Astrocyte of the hippocampus (primary cell): ENCODE data around the gene TUBA1A.
"Not testable (repeated sequence)": the region's sequence is repeated elsewhere in the genome, so short reads cannot be mapped to it uniquely, and the experiment has no call there.

Experiments used
- DNase-seq: peaks from one replicate; pipeline ENCODE4 v3.0.0; 2011; ENCODE audit warnings: low read depth, low spot score

The TUBA1A gene

DNA sequence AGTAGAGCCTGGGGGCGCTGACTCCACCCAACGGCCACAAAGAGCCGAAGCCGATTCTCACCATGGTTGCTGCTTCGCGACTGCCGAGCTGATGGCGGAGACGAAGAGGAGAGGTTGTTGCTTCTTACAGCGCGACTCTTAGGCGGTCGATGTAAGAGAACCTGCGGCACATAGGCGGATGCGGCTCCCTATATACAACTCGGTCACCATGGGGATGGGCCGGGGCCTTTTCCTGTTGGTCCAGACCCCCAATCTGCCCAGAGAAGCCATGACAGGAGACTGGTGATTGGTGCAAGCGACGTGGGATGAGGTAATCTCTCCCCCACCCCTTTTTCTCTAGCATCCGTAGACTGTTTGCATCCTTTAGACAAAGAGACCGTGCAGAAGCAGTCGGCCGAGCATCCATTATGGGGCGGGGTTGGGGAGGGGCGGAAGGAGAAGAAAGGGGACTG lies at the start of gene TUBA1A:
Gene TUBA1A (minus strand): TSS at position 165 of the 452 bp plus-strand sequence. CDS start 101 bp downstream, at position 64.
- DNase-seq: peak; percentile 100

DNA sequence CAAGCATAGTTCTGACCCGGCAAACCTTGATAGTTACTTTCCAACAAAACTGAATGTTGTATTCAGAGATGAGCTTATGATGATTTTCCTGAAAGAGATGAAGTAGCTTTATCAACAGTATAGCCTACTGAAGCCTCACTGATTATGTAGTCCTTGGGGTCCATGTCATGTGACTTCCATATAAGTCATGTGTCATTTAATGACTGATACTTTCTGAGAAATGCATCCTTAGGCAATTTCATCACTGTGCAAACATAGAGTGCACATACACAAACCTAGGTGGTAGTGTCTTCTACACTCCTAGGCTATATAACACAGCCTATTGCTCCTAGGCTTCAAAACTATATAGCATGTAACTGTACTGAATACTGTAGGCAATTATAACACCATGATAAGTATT lies 47.5 kb upstream of the TUBA1A start:
- DNase-seq: no peak

- DNase-seq: peak; percentile 39
Measured at GRCh38 chr12:49233842-49234526, 45.1 kb upstream of the TUBA1A start.

- DNase-seq: peak; percentile 86
Measured at GRCh38 chr12:49232940-49233841, 44.3 kb upstream of the TUBA1A start.

DNA sequence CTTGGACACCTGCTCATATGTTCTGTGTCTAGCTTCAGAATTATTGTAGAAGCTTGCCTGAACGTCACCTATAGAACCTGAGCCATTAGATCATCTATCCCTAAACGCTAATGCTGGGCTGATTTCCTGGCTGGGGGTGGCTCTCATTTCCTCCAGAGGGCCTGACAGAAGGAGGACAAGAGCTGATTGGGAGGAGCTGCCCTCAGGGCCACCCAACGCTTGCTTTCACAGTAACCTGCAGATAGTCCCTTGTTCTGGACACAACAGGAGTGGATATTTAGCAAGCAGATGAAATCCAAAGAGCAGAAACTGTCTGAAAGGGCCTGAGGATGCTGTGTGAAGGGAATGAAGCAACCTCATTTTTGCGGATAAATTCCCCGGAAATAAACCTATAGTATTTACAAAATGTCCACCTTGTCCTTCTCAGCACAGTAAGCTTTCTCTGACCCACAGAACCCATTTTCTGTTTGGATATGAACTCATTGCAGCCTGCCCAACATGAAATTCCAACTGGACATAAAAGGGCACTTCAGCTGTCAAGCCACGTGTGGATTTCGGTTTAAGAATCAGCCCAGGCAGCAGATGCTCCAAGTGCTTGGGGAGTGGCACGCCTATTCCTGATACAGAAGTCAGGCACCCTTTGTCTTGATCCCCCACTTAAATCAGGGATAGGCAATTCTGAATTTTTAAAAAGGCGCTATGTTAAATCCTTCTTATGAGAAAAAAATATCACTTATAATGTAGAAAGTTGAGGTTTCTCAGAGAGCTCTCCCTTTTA lies 43.2 kb upstream of the TUBA1A start:
- peak; percentile 36 for DNase-seq

GRCh38 chr12:49230805-49231194 lies 41.9 kb upstream of the TUBA1A start:
- DNase-seq: no peak

DNA sequence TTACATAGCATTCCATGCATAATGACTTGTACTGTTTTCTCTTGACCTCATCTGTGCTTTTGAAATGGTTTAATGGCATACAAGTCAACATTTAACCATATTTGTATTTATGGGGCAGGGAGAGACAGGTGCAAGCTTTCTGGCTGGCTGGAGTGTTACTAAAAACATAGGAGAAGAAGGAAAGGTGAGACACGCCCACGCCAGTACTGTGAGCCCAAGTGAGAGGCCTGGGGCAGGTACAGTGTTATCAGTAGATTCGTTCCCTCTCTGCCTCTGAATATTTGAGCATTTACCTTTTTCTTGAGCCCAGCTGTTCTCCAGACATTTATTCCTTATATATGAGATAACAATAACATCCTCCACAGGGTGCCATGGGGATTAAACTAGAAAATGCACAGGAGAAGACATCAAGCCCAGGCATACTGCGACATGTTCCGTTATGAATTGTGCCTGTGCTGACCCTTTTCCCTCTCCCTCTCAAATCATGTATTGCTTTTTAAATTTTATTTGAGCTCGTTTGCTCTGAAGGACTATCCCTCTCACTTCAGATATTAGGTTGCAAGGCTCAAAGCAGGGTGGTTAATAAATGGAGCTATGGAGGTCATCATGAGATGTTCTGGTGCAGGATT lies 41.4 kb upstream of the TUBA1A start:
- no peak for DNase-seq

GRCh38 chr12:49228653-49229052 lies 39.8 kb upstream of the TUBA1A start:
- DNase-seq: no peak

DNA sequence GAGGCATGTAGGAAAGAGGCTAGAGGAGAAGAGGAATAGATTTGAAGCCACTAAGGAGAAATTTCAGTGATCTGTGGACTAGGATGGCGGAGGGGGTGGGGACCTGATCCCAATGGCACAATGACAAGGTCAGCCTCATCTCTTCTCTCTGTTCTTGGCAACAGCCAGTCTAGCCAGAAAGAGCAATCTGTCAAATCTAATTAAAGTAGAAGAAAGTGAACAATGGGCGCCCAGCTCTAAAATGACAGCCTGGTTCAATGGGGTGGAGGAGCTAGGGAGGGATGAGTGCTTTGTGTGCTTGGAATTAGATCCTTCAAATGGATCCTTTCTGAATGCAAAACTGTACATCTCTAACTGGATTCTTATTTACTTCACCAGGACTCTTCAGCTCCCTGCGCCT lies 38.8 kb upstream of the TUBA1A start:
- no peak for DNase-seq

DNA sequence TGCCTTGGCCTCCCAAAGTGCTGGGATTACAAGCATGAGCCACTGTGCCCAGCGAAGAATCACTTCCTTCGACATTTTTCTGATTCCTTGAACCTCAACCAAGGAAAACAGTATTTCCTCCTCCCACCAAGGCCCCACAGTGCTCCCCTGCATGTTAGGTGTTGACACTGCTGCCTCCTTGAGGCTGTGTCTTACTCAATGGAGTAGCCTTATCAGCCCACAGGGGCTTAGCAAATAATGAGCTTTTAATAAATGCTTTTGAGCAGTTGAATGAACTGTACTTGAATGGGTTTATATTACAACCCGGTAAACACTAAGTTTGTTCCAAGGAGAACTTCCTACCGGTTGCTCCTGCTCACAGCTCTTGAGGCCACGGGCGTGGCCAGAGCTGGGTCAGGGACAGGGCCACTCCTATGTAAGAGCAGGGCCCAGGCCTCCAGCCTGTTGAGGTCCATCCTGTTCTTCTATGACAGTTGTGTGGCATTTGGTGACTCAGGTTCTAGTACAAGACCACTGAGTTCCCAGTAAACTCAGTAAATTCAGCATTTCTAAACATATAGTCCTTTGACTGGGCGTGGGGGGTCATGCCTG lies 36.8 kb upstream of the TUBA1A start:
- peak; percentile 56 for DNase-seq

DNA sequence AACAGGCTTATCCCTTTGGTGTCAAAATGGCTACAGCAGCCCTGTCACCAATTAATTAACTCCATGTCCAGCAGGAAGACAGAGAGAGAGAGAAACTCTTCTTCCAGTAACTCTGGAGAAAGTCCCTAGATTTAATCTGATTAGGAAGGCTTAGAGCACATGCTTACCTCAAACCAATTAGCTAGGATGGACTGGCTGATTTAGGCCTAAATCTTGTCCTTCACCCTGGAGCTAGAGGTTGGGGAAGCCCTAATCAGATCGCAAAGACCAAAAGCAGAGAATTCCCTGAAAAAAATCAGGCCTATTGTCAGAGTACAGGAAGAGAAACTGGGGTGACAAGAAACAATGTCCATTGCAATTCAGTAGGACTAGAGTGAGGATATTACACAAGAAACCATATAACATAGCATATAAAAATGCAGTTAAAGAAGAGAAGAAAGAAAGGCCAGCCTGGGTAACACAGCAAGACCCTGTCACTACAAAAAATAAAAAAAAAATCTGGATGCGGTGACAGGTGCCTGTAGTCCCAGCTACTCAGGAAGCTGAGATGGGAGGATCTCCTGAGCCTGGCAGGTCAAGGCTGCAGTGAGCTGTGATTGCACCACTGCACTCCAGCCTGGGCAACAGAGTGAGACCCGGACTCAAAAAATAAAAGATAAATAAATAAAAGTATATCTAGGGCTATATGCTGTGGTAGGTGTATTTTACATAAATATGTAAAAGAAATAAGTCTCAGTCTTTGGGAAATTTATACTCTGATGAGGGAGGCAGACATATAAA lies 34.9 kb upstream of the TUBA1A start:
- no peak for DNase-seq

- no peak for DNase-seq
Measured at GRCh38 chr12:49223122-49223521, 34.2 kb upstream of the TUBA1A start.

DNA sequence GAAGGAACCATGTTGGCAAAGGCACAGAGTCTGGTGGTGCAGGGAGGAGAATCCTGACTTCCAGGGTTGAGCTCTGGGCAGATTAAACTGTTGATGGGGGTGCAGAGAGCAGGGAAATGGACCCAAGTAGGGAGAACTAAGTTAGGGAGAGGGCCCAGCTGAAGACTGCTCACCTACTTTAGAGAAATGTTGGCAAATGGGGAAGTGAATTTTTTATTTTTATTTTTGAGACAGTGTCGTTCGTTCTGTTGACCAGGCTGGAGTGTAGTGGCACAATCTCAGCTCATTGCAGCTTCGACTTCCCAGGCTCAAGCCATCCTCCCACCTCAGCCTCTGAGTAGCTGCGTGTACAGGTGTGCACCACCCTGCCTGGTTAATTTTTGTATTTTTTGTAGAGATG lies 32.1 kb upstream of the TUBA1A start:
- DNase-seq: no peak

DNA sequence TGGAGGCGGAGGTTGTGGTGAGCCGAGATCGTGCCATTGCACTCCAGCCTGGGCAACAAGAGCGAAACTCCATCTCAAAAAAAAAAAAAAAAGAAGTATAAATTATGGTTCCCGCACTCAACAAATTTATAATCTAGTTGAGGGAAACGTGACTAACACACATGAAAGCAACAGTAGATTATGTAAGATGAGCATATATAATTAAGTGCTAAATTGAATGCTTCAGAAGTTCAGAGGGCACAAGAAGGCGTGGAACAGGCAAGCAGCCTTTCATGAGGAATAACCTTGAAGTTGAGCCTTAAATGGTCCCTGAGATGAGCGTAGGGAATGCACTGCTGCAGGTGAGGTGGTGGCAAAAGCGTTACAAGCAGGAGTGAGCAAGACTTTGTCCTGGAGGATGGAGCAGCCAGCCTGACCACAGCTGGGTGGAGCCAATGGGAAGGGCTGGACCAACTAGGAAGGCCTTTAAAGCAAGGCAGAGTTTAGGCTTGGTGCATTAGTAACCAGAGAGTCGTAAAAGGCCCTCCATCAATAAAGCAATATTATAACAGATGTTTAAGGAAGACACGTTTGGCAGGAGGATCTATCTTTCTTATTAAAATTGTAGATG lies 30.6 kb upstream of the TUBA1A start:
- no peak for DNase-seq

GRCh38 chr12:49212572-49212971 lies 23.7 kb upstream of the TUBA1A start:
- DNase-seq: no peak

- not testable (repeated sequence) for DNase-seq
Measured at GRCh38 chr12:49210703-49211102, 21.8 kb upstream of the TUBA1A start.

DNA sequence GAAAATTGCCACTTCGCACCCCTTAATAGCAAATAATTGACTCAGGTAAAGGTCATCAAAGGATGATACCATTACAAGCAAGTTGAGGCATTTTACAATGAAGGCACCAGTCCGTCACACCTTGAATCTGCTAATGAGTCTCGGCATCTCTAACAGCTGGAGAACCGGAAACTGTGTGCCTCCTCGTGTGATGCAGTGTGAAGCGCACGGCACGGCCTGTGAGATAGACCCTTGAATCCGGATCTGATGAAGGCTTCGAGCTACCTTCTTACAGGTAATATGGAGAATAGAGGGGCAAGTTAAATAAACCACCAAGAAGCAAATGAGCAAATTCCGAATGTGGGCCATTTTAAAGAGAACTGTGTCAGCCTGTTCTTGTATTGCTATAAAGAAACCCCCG lies 19.8 kb upstream of the TUBA1A start:
- no peak for DNase-seq

DNA sequence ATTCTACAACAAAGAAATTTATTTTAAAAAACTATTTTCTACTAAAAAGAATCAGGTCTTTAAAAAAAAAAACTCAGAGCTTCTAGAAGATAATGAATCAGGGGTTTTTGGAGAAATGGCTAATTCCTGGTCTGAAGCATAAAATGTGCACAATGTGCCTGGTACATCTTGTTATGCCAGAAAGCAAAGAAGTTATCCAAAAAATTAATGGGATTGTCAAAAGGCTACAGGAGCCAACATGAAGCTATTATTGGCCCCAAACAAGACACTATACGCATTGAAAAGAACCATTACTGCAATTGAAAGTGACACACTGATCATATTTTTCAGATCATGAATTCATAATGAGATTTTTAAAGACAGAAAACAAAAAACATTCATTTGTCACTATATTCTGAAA lies 19.3 kb upstream of the TUBA1A start:
- DNase-seq: no peak

GRCh38 chr12:49206389-49206788 lies 17.5 kb upstream of the TUBA1A start:
- DNase-seq: no peak
